GM12873 (cell line): ENCODE results near the gene SFXN5.

Experiments
- TF ChIP-seq, protein P1 (sequence below): IDR thresholded peaks from 2 replicates; pipeline ENCODE4 v1.5.1; 2012; ENCODE audit warnings: low read depth, mild to moderate bottlenecking, moderate library complexity, low read length, control low read depth; ENCODE audit not compliant: insufficient read depth; ENCODE audit errors: missing control alignments

Gene SFXN5

DNA sequence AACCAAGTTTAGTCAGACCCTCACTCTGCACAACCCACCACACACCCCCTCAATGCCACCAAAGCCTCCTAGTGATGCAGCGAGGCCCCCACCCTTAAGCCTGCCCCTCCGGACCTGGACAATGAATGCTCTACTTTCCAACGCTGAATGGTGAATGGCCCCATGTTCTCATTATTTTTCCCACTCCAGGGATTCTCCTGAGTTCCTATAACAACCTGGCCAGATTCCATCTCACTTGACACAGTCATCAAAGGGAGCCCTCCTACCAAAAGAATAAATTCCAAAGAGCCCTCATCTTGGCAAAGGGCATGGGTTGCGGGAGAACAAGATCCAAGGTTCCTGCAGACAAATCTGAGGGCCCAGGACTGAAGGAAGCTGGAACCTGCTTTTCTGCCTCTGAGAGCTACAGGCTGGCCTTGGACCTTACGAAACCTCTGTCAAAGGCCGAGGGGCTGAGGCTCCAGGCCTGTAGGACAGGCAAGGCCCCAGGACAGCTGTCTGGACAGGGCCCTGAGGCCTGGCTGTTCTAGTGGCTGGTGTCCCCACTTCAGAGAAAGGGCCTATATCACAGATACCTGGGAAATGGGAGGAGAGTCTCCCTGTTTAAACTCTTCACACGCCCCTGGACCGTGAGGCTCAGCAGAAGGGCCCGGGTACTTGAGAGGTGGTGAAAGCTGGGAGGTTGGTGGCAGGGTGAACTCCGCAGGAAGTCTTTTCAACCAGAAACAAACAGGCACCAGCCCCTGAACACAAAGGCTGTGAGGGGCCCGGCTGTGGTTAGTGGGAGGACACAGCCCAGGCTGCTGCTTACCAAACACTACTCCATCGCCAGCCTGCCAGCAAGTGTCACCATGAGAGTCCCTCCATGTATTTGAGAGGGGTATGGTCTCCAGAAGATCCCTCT, 27.3 kb downstream of the SFXN5 start:
- TF ChIP-seq, protein P1, sequence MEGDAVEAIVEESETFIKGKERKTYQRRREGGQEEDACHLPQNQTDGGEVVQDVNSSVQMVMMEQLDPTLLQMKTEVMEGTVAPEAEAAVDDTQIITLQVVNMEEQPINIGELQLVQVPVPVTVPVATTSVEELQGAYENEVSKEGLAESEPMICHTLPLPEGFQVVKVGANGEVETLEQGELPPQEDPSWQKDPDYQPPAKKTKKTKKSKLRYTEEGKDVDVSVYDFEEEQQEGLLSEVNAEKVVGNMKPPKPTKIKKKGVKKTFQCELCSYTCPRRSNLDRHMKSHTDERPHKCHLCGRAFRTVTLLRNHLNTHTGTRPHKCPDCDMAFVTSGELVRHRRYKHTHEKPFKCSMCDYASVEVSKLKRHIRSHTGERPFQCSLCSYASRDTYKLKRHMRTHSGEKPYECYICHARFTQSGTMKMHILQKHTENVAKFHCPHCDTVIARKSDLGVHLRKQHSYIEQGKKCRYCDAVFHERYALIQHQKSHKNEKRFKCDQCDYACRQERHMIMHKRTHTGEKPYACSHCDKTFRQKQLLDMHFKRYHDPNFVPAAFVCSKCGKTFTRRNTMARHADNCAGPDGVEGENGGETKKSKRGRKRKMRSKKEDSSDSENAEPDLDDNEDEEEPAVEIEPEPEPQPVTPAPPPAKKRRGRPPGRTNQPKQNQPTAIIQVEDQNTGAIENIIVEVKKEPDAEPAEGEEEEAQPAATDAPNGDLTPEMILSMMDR, result no peak

GRCh38 chr2:73043276-73043675, 28.2 kb downstream of the SFXN5 start:
- TF ChIP-seq, protein P1, result no peak

GRCh38 chr2:73037947-73038585, 33.4 kb downstream of the SFXN5 start:
- TF ChIP-seq, protein P1, result no peak

DNA sequence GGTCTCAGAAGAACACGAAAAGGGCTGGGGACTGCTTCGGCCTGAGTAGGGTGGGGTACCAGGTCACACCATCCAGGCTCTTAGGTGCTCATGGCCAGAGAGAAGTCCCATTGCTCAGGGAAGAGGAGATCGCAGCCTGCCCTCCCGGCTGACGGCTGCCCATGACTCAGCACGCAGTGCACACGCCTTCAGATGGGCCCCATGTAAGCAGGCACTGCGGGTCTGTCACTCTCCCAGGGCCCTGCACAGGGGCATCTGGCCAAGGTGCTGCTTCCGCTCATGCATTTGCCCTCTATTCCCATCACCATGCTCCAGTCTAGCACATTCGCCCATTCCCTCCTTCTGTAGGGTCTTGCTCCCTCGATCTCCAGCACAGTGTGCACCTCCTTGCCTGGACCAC, 34.7 kb downstream of the SFXN5 start:
- TF ChIP-seq, protein P1, result no peak

DNA sequence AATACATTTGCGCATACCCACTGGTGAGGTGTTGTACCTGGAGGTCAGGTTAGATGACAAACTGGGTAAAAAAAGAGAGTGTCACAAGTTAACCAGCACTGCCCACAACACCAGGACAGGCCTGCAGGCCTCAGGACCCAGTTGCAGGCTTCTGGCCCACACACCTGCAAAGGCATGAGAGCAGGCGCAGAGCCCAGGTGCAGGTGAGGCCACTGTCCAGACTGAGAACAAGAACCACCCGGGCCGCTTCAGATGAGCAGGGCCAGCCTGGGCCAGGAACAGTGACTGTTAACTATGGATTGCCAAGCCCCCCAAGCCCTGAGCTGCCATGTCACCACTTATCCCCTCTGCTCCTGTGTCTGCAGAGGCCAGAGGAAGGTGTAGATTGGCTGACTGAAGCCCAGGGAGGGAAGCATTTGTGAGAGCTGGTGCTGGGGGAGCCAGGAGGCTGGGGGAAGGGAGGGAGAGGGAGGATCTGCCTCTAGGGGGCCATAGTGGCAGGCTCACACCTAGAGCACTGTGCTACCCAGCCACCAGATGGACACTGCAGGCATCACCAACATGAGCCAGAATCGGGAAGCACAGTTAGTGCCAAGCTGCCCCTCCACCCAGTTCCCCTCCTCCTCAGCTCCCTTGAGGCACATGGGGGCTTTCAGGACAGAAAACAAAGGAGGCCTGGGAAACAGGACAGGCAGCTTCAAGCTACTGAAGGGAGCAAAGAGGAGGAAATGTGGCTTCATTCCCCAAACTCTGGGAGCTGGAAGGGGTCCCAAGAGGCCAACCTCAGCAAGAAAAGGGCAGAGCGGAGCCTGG, 35.4 kb downstream of the SFXN5 start:
- TF ChIP-seq, protein P1, result peak; percentile 37

GRCh38 chr2:73034661-73035375, 36.7 kb downstream of the SFXN5 start:
- TF ChIP-seq, protein P1, result no peak
